CD14-positive monocyte (primary cell): ENCODE results near the gene ADCY2. TPM values are rescaled to one million over a fixed set of nuclear protein-coding genes. Genes with fewer than 3 reads are reported as not detected.

Source experiments
- DNase-seq, 3 donors: peaks; one replicate each; pipeline ENCODE4 v3.0.0-alpha.2; 2011 to 2022
- H2AFZ ChIP-seq: 2 replicates; pipeline ENCODE4 v1.6.0; 2012; ENCODE audit warnings: mild to moderate bottlenecking, low read depth, low read length, inconsistent platforms; ENCODE audit not compliant: insufficient read depth, poor library complexity, severe bottlenecking
- H3K27ac ChIP-seq, 2 donors: 1 replicate in 1 of 2; 2 replicates in 1 of 2; pipeline ENCODE4 v1.5.1; 2012 to 2013; ENCODE audit warnings: low read length in 2 of 2, control low read depth in 1 of 2, inconsistent platforms in 1 of 2, low read depth in 1 of 2, mild to moderate bottlenecking in 1 of 2
- H3K27me3 ChIP-seq, 2 donors: one replicate each; pipeline versions ENCODE4 v1.6.0 to v1.6.1; 2011 to 2013; ENCODE audit warnings: low read length in 2 of 2; ENCODE audit not compliant: control insufficient read depth in 2 of 2, insufficient read depth in 2 of 2
- H3K36me3 ChIP-seq, 2 donors: replicated peaks in 1 of 2; 1 replicate in 1 of 2; 2 replicates in 1 of 2; pipeline versions ENCODE4 v1.5.1 to v1.6.1; 2012 to 2013; ENCODE audit warnings: low read length in 2 of 2, control low read depth in 1 of 2, inconsistent platforms in 1 of 2, mild to moderate bottlenecking in 1 of 2; ENCODE audit not compliant: insufficient read depth in 2 of 2, control insufficient read depth in 1 of 2
- H3K4me1 ChIP-seq, 2 donors: 1 replicate in 1 of 2; 2 replicates in 1 of 2; pipeline versions ENCODE4 v1.5.1 to v1.6.1; 2012 to 2013; ENCODE audit warnings: low read length in 2 of 2, control low read depth in 1 of 2, inconsistent platforms in 1 of 2, mild to moderate bottlenecking in 1 of 2, moderate library complexity in 1 of 2; ENCODE audit not compliant: insufficient read depth in 2 of 2, control insufficient read depth in 1 of 2
- H3K4me2 ChIP-seq: replicated peaks from 2 replicates; pipeline ENCODE3; 2012; ENCODE audit warnings: low read length, moderate library complexity, mild to moderate bottlenecking; ENCODE audit not compliant: poor library complexity, severe bottlenecking; ENCODE audit errors: extremely low read depth
- H3K4me3 ChIP-seq, 3 experiments: fragments of 200-600 bp in 1 of 3; sonication (generic) in 1 of 3; replicated peaks in 1 of 3; 1 replicate in 2 of 3; 2 replicates in 1 of 3; pipeline ENCODE4 v1.5.1; 2011 to 2013; ENCODE audit warnings: low read length in 3 of 3, mild to moderate bottlenecking in 3 of 3, control low read depth in 2 of 3, low read depth in 2 of 3, inconsistent platforms in 1 of 3, moderate library complexity in 1 of 3
- H3K79me2 ChIP-seq: 2 replicates; pipeline ENCODE4 v1.6.0; 2012; ENCODE audit warnings: mild to moderate bottlenecking, control low read depth, inconsistent platforms, low read length, moderate library complexity; ENCODE audit not compliant: insufficient read depth
- H3K9ac ChIP-seq: 2 replicates; pipeline ENCODE4 v1.6.0; 2017; ENCODE audit warnings: low read length, mild to moderate bottlenecking; ENCODE audit not compliant: insufficient read depth, poor library complexity, severe bottlenecking
- H3K9me3 ChIP-seq, 2 donors: replicated peaks in 1 of 2; 1 replicate in 1 of 2; 2 replicates in 1 of 2; pipeline versions ENCODE4 v1.5.1 to v1.6.1; 2012 to 2013; ENCODE audit warnings: low read length in 2 of 2, control low read depth in 1 of 2; ENCODE audit not compliant: control insufficient read depth in 1 of 2, insufficient read depth in 1 of 2
- H4K20me1 ChIP-seq: 2 replicates; pipeline ENCODE4 v1.6.0; 2012; ENCODE audit warnings: mild to moderate bottlenecking, low read length, control low read depth, moderate library complexity; ENCODE audit not compliant: insufficient read depth
- H3K27ac Mint-ChIP-seq, 7 donors: one replicate each; pipeline ENCODE4 v1.8.0; 2020; ENCODE audit warnings: mild to moderate bottlenecking in 7 of 7, mixed read lengths in 7 of 7, moderate library complexity in 6 of 7, inconsistent platforms in 2 of 7
- H3K27me3 Mint-ChIP-seq, 3 donors: one replicate each; pipeline ENCODE4 v1.8.0; 2021 to 2022; ENCODE audit warnings: low read depth in 3 of 3, mild to moderate bottlenecking in 3 of 3, mixed read lengths in 3 of 3, moderate library complexity in 3 of 3, inconsistent platforms in 1 of 3
- H3K36me3 Mint-ChIP-seq, 2 donors: one replicate each; pipeline ENCODE4 v1.8.0; 2020; ENCODE audit warnings: mixed read lengths in 2 of 2, inconsistent platforms in 1 of 2, mild to moderate bottlenecking in 1 of 2
- H3K4me1 Mint-ChIP-seq: one replicate; pipeline ENCODE4 v1.8.0; 2020; ENCODE audit warnings: mild to moderate bottlenecking, mixed read lengths
- H3K4me3 Mint-ChIP-seq, 2 donors: one replicate each; pipeline ENCODE4 v1.8.0; 2020; ENCODE audit warnings: mild to moderate bottlenecking in 2 of 2, mixed read lengths in 2 of 2, moderate library complexity in 1 of 2
- H3K9me3 Mint-ChIP-seq, 7 donors: one replicate each; pipeline ENCODE4 v1.8.0; 2020 to 2022; ENCODE audit warnings: mixed read lengths in 7 of 7, mild to moderate bottlenecking in 6 of 7, moderate library complexity in 6 of 7, inconsistent platforms in 2 of 7
- CTCF ChIP-seq: fragments of 200-600 bp; IDR thresholded peaks from one replicate; pipeline ENCODE4 v1.8.0; 2022; ENCODE audit warnings: antibody characterized with exemption, mild to moderate bottlenecking
- WGBS: methylation state at CpG from one replicate; pipeline ENCODE4 v1.1.5; 2013; ENCODE audit warnings: missing lambda C conversion rate; ENCODE audit not compliant: insufficient coverage; 5-methylcytosine and 5-hydroxymethylcytosine counted together
- intact Hi-C, 2 donors: fragments of 100-400 bp; cut with micrococcal nuclease; formaldehyde crosslinking; loops; one replicate each; pipeline versions ENCODE4 v1.15.0 to v1.15.1; 2023
- polyA plus RNA-seq, 3 donors: library from polyadenylated mRNA; depleted of rRNA in 1 of 3; unstranded in 2 of 3; stranded (reverse) in 1 of 3; fragments of 300-500 nt in 2 of 3; fragments of >200 nt in 1 of 3; fragmentation: Illumina TruSeq in 2 of 3; gene quantifications; 1 replicate in 2 of 3; 2 replicates in 1 of 3; pipeline ENCODE4 v1.2.3, GENCODE V29; 2012 to 2021

ADCY2 gene
- polyA plus RNA-seq, 3 donors, result not detected

- peaks cover 50 to 67% of the 10 kb centered on the region in 2 donors for H3K27me3 ChIP-seq
- no peaks in the 10 kb centered on the region for H3K79me2 ChIP-seq
- peaks cover 11% of the 10 kb centered on the region for H3K4me1 Mint-ChIP-seq
- peak overlapping the region; percentile 63 to 80 for H3K4me3 Mint-ChIP-seq
- peak overlapping the region; percentile 13 for H2AFZ ChIP-seq
- no peak overlapping the region for H3K27ac ChIP-seq
- no peaks in the 10 kb centered on the region for H3K36me3 ChIP-seq
- H3K27ac Mint-ChIP-seq, result peak overlapping the region in 1 of 7 donors; percentile 49
- intact Hi-C loops, result no loop called here
- H3K4me1 ChIP-seq, result peaks cover 8 to 11% of the 10 kb centered on the region in 2 donors
- WGBS, result 3% methylated on average over 40 of the region's 44 CpGs
- H3K9me3 Mint-ChIP-seq, result peaks cover 2 to 26% (median 21%) of the 10 kb centered on the region in 7 donors
- H3K27me3 Mint-ChIP-seq, result peaks cover 43 to 67% (median 63%) of the 10 kb centered on the region in 3 donors
- no peak overlapping the region for H3K9ac ChIP-seq
- no peaks in the 10 kb centered on the region for H4K20me1 ChIP-seq
- TF ChIP-seq CTCF, result no peak
- DNase-seq, result no peak
- no peak overlapping the region for H3K4me3 ChIP-seq
- H3K9me3 ChIP-seq, result peaks cover 0 to 15% of the 10 kb centered on the region in 2 donors
- H3K36me3 Mint-ChIP-seq, result peaks cover 0 to 2% of the 10 kb centered on the region in 2 donors
- H3K4me2 ChIP-seq, result peak overlapping the region; percentile 26
These were observed 453.9 kb downstream of the ADCY2 start for GRCh38 chr5:7849681-7850394.

- H3K27me3 ChIP-seq, result peaks cover 48 to 63% of the 10 kb centered on the region in 2 donors
- H3K4me2 ChIP-seq, result peak within 1 kb of the TSS; percentile 62
- Mint-ChIP-seq H3K36me3 (peaks cover 0 to 2% of the 10 kb centered on the region in 2 donors), H3K4me3 (peak within 1 kb of the TSS; percentile 63 to 91), H3K27me3 (peaks cover 44 to 63% (median 59%) of the 10 kb centered on the region in 3 donors), H3K9me3 (peaks cover 2 to 26% (median 21%) of the 10 kb centered on the region in 7 donors), H3K4me1 (peaks cover 10% of the 10 kb centered on the region), H3K27ac (peak within 1 kb of the TSS in 1 of 7 donors; percentile 73)
- H3K4me1 ChIP-seq, result peaks cover 8 to 11% of the 10 kb centered on the region in 2 donors
- under 1% methylated on average over 66 of the region's 76 CpGs for WGBS
- intact Hi-C loops, result no loop called here
- peak within 1 kb of the TSS; percentile 27 for H3K9ac ChIP-seq
- H3K9me3 ChIP-seq, result peaks cover 0 to 15% of the 10 kb centered on the region in 2 donors
- H2AFZ ChIP-seq, result peak within 1 kb of the TSS; percentile 56
- no peak for TF ChIP-seq CTCF
- no peak within 1 kb of the TSS for H3K27ac ChIP-seq
- peak within 1 kb of the TSS in 1 of 3 experiments; percentile 59 for H3K4me3 ChIP-seq
- no peaks in the 10 kb centered on the region for H3K36me3 ChIP-seq
- no peaks in the 10 kb centered on the region for H4K20me1 ChIP-seq
- no peak for DNase-seq
- no peaks in the 10 kb centered on the region for H3K79me2 ChIP-seq
These were observed 454.7 kb downstream of the ADCY2 start, which contains the start of gene CFAP90 for GRCh38 chr5:7850395-7851239. TSS of gene CFAP90 (minus strand) at chr5:7851133. CDS start at chr5:7851021, 112 bp downstream.
